Measurements from ENCODE around the gene MXD3. TPM values are rescaled to one million over a fixed set of nuclear protein-coding genes. Genes with fewer than 3 reads are reported as not detected.

MXD3 gene
- polyA plus RNA-seq, 2 of the 4 experiments (the other 2 are of a cell fraction) = 5.3 to 16.9 TPM

DNA sequence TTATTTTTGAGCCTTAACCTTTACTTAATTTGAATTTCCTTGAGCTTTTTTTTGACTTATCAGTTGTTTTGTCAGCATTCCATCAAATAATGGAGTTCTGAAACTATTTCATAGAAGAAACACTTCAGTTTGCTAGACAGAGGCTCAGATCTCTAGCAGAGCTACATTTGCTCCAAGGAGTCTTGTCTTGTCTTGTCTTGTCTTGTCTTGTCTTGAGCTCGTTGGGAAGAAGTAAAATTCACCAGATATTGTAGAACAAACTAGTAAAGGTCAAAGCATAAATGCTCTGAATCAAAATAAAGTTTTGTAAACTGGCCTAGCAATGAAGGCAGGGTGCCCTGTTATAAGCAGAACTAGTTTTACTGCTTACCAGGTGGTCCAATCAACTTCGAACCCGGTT, 41.7 kb downstream of the MXD3 start:
- CTCF ChIA-PET = interaction anchor here (1.1 to 2.2 kb wide), 5 partner anchors 11 to 158 kb away, joined by 3 to 8 read pairs (median 5); no protein-coding TSS in a partner anchor
- no peak for ATAC-seq

DNA sequence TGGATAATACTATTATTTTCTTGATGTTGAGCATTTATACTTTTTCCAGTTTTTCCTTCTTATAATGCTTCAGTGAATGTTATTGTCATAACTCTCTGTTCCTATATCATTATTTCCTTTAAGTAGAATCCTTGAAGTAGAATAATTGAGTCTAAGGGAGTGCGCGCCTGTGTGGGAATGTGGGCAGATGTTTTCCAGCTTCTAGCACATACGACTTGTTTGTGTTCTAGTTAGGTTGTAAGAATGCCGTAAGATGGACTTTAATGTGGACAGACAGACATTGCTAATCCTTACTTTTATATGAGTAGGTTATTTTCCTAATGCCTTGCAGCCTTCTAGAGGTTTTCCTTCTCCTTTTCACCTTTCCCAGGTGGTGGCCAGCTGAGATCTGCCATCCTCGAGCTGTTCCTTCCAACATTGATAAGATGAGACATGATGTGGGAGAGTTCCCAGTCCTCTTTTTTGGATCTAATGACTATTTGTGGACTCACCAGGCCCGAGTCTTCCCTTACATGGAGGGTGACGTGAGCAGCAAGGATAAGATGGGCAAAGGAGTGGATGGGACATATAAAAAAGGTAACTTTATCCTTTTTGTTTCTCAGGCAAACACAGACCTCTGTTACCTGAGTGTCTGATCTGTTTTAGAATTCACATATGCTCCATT, 42.3 kb downstream of the MXD3 start:
- 93% methylated on average over 7 of the region's 7 CpGs for WGBS (ENCODE audit: missing lambda C conversion rate)
- ChIA-PET CTCF (interaction anchor here (1.1 to 2.2 kb wide), 4 partner anchors 12 to 158 kb away, joined by 3 to 8 read pairs (median 5); no protein-coding TSS in a partner anchor), POLR2A (no interaction called here)
- H3K4me3 ChIP-seq = no peak overlapping the region
- H3K27ac ChIP-seq = no peak overlapping the region
- TF ChIP-seq EP300 (IDR thresholded peaks at IDR 0.05) (no peak), RARB (CRISPR knock-in tag; IDR thresholded peaks at IDR 0.05) (no peak), NFE2L2 (conservative IDR thresholded peaks at IDR 0.05; ENCODE audit: low read length) (no peak), PHF8 (IDR thresholded peaks at IDR 0.05; ENCODE audit: borderline replicate concordance, low read depth) (no peak)
- TF ChIP-seq, protein P1, sequence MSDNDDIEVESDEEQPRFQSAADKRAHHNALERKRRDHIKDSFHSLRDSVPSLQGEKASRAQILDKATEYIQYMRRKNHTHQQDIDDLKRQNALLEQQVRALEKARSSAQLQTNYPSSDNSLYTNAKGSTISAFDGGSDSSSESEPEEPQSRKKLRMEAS (IDR thresholded peaks at IDR 0.05) = no peak
- DNase-seq (ENCODE audit: low read depth in 1 of 2, low spot score in 1 of 2) (no peak), FAIRE-seq (no peak), ATAC-seq (no peak)
- H3K4me2 ChIP-seq = no peak overlapping the region
- H3K9me3 ChIP-seq = no peaks in the 10 kb centered on the region
- H3K4me1 ChIP-seq = no peaks in the 10 kb centered on the region

More for the DNA sequence above, 41.7 kb downstream of the MXD3 start:
- H3K9me3 ChIP-seq = no peaks in the 10 kb centered on the region
- TF ChIP-seq MAZ (IDR thresholded peaks at IDR 0.05; ENCODE audit: borderline replicate concordance, low read depth, low read length) (no peak), CBX8 (IDR thresholded peaks at IDR 0.05) (no peak)
- H3K4me2 ChIP-seq = no peak overlapping the region
- DNase-seq (ENCODE audit: low read depth in 1 of 2, low spot score in 1 of 2) (no peak), FAIRE-seq (no peak)
- no peak overlapping the region for H3K27ac ChIP-seq
- POLR2A ChIA-PET = no interaction called here
- 96% methylated on average over 3 of the region's 3 CpGs for WGBS (ENCODE audit: missing lambda C conversion rate)
- H3K4me3 ChIP-seq = no peak overlapping the region
- no peaks in the 10 kb centered on the region for H3K4me1 ChIP-seq

DNA sequence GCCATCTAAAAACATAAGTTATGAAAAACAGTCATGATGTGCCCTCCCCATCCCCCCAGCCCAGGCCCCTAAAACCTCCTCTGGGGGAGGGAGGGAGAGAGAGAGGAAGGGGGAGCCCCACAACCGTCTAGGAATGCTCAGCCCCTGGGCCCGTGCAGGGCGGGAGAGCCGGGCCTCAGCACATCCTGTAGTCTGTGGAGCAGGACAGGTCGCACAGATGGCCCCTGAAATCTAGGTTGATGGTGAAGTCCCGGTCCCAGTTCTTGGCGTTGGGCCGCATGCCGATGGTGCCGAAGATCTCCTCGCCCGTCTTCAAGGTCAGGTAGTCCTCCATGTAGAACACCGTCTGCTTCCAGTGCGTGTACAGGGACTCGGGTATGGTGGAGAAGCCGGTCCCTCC, 46.3 kb downstream of the MXD3 start:
- no peak overlapping the region for H3K4me2 ChIP-seq
- H3K27ac ChIP-seq = no peak overlapping the region
- TF ChIP-seq TP53 (CRISPR knock-in tag; IDR thresholded peaks at IDR 0.05) (no peak), POLR2AphosphoS2 (conservative IDR thresholded peaks at IDR 0.05; ENCODE audit: low read length) (no peak), SMC3 (IDR thresholded peaks at IDR 0.05) (no peak), NPAS2 (CRISPR knock-in tag; IDR thresholded peaks at IDR 0.05; ENCODE audit: borderline replicate concordance) (no peak), JUN (IDR thresholded peaks at IDR 0.05) (no peak), ZFP36 (IDR thresholded peaks at IDR 0.05; ENCODE audit: borderline replicate concordance, partially characterized antibody) (no peak), ZNF302 (CRISPR knock-in tag; IDR thresholded peaks at IDR 0.05) (no peak), HOXA7 (CRISPR knock-in tag; IDR thresholded peaks at IDR 0.05) (no peak), RAD21 (conservative IDR thresholded peaks at IDR 0.05 in 1 of 2, IDR thresholded peaks at IDR 0.05 in 1 of 2) (no peak), FOSB (CRISPR knock-in tag; IDR thresholded peaks at IDR 0.05) (no peak)
- TF ChIP-seq, protein P2, sequence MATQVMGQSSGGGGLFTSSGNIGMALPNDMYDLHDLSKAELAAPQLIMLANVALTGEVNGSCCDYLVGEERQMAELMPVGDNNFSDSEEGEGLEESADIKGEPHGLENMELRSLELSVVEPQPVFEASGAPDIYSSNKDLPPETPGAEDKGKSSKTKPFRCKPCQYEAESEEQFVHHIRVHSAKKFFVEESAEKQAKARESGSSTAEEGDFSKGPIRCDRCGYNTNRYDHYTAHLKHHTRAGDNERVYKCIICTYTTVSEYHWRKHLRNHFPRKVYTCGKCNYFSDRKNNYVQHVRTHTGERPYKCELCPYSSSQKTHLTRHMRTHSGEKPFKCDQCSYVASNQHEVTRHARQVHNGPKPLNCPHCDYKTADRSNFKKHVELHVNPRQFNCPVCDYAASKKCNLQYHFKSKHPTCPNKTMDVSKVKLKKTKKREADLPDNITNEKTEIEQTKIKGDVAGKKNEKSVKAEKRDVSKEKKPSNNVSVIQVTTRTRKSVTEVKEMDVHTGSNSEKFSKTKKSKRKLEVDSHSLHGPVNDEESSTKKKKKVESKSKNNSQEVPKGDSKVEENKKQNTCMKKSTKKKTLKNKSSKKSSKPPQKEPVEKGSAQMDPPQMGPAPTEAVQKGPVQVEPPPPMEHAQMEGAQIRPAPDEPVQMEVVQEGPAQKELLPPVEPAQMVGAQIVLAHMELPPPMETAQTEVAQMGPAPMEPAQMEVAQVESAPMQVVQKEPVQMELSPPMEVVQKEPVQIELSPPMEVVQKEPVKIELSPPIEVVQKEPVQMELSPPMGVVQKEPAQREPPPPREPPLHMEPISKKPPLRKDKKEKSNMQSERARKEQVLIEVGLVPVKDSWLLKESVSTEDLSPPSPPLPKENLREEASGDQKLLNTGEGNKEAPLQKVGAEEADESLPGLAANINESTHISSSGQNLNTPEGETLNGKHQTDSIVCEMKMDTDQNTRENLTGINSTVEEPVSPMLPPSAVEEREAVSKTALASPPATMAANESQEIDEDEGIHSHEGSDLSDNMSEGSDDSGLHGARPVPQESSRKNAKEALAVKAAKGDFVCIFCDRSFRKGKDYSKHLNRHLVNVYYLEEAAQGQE (IDR thresholded peaks at IDR 0.05) = no peak
- TF ChIP-seq, protein P3, sequence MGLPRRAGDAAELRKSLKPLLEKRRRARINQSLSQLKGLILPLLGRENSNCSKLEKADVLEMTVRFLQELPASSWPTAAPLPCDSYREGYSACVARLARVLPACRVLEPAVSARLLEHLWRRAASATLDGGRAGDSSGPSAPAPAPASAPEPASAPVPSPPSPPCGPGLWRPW (IDR thresholded peaks at IDR 0.05) = no peak
- TF ChIP-seq, protein P4, sequence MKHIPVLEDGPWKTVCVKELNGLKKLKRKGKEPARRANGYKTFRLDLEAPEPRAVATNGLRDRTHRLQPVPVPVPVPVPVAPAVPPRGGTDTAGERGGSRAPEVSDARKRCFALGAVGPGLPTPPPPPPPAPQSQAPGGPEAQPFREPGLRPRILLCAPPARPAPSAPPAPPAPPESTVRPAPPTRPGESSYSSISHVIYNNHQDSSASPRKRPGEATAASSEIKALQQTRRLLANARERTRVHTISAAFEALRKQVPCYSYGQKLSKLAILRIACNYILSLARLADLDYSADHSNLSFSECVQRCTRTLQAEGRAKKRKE (CRISPR knock-in tag; IDR thresholded peaks at IDR 0.05; ENCODE audit: low read depth) = no peak
- no peaks in the 10 kb centered on the region for H3K9me3 ChIP-seq
- DNase-seq (ENCODE audit: low read depth in 1 of 2, low spot score in 1 of 2) (no peak), FAIRE-seq (no peak), ATAC-seq (no peak; a peak in 1 of 6 replicates)
- POLR2A ChIA-PET = no interaction called here
- H3K4me3 ChIP-seq = no peak overlapping the region
- no peaks in the 10 kb centered on the region for H3K4me1 ChIP-seq
- CTCF ChIA-PET = interaction anchor here (0.6 to 1.4 kb wide), 3 partner anchors 13 to 53 kb away, joined by 4 to 8 read pairs (median 5); no protein-coding TSS in a partner anchor
- 93% methylated on average over 15 of the region's 16 CpGs for WGBS (ENCODE audit: missing lambda C conversion rate)

All from A549 (cell line).